Activated CD4-positive, alpha-beta T cell treated with anti-CD3 and anti-CD28 coated beads, Interleukin-2, Interleukin-6, amounts not matched to agents 100 ng/mL and 50 ng/mL, durations not matched to agents 16 hours and 8 hours (primary cell): Measurements from ENCODE around the gene BMP2K.
"Not testable (repeated sequence)": the region's sequence is repeated elsewhere in the genome, so short reads cannot be mapped to it uniquely, and the experiment has no call there.

Experiments
- DNase-seq: peaks from one replicate; pipeline ENCODE4 v3.0.0-alpha.2; 2020

Gene BMP2K

DNA sequence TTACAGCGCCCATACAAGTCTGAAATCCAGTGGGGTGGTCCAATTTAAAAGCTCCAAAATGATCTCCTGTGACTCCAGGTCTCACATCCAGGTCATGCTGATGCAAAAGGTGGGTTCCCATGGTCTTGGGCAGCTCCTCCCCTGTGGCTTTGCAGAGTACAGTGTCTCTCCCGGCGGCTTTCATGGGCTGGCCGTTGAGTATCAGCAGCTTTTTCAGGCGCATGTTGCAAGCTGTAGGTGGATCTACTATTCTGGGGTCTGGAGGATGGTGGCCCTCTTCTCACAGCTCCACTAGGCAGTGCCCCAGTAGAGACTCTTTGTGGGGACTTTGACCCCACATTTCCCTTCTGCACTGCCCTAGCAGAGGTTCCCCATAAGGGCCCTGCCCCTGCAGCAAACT, 92.6 kb downstream of the BMP2K start:
- not testable (repeated sequence) for DNase-seq

- no peak for DNase-seq
Observed at GRCh38 chr4:78870056-78870455, 93.9 kb downstream of the BMP2K start.

DNA sequence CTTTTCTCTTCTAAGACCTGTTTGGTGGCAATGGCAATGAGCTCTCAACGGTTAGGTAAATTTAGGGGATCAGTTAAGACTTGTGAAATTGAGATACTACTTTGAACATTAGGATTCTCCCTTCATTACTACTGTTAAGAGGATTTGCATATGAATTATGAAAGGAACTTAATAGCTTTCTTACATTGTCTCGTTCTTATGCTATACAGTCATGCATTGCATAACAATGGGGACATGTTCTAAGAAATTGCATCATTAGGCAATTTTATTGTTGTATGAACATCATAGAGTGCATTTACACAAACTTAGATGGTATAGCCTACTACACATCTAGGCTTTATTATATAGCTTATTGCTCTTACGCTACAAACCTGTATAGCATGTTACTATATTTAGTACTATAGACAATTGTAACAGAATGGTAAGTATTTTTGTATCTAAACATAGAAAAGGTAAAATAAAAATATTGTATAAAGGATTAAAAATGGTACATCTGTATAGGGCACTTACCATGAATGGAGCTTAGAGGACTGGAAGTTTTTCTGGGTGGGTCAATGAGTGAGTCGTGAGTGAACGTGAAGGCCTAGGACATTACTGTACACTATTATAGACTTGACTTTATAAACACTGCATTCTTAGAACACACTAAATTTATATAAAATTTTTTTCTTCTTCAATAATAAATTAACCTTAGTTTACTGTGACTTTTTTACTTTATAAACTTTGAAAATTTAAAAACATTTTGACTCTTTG, 100.6 kb downstream of the BMP2K start:
- DNase-seq, result no peak

DNA sequence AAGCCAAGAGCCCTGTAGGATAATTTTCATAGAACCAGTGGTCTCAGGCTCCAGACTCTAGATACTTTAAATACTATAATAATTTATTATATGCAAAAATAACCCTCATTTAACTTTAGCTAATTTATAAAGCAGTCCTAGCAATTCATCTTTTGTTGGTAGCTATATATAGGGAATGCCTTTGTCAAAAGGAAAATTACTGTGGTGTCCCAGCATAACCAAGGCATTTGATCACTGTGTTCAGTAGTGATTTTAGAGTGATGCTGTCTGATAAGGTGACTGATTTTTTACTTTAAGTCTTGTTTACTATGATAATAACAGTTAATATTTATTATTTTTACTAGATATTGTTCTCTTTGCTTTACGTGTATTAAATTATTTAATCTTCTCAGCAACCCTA, 101.9 kb downstream of the BMP2K start:
- DNase-seq, result no peak

DNA sequence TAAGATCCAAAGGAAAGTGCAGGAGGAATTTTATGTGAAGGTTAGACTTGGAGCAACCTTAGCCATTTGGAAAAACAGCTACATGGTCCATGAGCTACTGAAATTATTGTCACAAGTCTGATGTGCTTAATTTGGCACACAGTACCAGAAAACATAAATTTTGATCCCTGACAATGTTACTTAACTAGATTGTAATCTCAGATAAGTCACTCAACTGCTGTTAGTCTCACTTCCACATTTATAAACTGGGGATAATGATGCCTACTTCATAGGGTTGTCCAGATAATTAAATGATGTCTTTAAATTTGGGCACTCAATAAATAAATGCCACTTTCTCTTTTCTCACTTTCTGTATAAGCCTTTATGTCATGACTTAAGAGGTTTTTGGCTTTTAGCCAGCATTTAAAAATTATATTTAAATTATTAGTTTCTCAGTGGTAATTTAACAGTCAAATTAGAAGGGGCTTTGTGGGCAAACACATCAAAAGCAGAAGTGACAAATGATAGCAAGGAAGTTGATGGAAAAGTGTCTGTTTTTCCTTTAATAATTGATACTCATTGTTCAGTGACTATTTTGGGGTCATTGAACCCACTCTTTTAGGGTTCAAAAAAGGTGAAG, 104.8 kb downstream of the BMP2K start:
- no peak for DNase-seq

DNA sequence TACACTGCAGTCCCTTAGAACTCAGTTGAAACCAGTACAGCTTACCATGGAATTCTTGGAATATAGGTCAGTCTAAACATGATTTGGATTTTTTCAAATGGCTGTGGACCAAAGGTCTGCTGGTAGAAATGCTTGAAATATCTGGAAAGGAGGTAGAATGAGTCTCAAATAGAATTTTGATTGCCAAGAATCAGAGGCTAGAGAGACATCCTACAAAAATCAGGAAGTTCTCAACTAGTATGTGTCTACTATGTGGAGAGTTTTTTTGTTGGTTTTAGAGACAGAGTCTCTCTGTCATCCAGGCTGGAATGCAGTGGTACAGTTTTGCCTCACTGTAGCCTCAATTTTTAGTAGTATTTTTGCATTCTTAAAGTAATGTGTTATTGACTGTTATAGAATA, 109.4 kb downstream of the BMP2K start:
- DNase-seq, result no peak

- DNase-seq, result no peak
Observed at GRCh38 chr4:78889955-78890354, 113.8 kb downstream of the BMP2K start.

GRCh38 chr4:78899302-78899701, 123.2 kb downstream of the BMP2K start:
- no peak for DNase-seq

DNA sequence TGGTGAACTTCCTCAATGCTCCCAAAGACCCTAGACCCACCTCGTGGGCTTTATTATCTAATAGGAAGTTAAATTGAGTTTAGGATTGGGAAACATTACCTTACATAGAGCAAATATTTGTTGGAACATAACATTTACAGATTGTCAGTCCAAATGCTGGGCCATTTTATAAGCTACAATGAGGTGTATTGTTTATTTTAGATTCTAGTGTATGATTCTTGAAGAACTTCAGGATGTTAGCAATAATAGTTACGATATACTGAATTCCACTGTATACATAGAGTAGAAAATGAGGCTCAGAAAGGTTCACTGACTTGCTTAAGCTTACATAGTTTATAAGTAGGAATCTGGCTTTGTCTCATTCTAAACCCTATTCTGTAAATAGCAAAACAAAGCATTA, 125.7 kb downstream of the BMP2K start:
- DNase-seq, result no peak

GRCh38 chr4:78902298-78902697, 126.1 kb downstream of the BMP2K start:
- no peak for DNase-seq

- no peak for DNase-seq
Observed at GRCh38 chr4:78904143-78904542, 128.0 kb downstream of the BMP2K start.

GRCh38 chr4:78907638-78908037, 131.5 kb downstream of the BMP2K start:
- DNase-seq, result no peak

DNA sequence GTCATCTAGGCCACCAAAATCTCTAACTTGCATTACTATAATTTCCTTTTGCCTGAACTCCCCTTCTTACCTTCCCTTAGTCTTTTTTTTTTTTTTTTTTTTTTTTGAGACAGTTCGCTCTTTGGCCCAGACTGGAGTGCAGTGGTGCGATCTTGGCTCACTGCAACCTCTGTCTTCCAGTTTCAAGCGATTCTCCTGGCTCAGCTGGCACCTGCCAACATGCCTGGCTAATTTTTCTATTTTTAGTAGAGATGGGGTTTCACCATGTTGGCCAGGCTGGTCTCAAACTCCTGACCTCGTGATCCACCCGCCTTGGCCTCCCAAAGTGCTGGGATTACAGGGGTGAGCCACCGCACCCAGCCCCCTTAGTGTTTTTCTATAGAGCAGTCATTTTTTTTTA, 132.8 kb downstream of the BMP2K start:
- not testable (repeated sequence) for DNase-seq

GRCh38 chr4:78910612-78911011, 134.5 kb downstream of the BMP2K start:
- DNase-seq, result no peak

DNA sequence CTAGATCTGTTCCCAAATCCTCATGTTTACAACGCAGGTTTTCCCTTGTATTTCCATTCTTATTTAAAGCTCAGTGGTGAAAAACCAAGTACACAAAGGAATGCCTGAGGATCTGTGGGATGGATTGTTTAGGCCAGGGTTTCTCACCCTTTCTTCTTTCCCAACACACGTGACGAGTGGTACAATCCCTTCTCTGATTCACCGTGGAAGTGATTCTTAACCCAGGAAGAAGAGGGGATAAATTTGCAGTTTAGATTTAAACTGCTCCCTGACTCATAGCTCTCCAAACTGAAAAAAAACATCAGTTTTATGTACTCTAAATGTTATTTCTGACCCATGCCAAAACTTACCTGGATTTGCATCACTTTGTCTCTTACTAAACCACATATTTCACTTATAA, 146.1 kb downstream of the BMP2K start:
- DNase-seq, result no peak

- DNase-seq, result no peak
Observed at GRCh38 chr4:78923464-78924312, 147.5 kb downstream of the BMP2K start.

DNA sequence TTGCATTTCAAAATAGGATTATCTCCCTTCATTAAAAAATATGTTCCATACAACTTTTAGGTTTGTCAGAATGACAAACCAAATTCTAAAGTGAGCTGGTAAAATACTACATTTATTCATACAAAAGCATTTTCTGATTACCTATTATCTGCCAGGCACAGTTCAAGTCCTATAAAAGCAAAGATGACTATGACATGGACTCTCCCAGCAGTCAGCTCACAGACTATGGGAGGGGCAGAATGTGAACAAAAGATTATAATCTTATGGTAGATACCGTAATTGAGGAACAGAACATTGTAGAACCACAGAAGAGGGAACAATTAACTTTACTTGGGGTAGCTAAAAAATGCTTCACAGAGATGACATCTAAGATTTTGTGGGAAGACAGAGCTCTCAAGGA, 150.7 kb downstream of the BMP2K start:
- no peak for DNase-seq

DNA sequence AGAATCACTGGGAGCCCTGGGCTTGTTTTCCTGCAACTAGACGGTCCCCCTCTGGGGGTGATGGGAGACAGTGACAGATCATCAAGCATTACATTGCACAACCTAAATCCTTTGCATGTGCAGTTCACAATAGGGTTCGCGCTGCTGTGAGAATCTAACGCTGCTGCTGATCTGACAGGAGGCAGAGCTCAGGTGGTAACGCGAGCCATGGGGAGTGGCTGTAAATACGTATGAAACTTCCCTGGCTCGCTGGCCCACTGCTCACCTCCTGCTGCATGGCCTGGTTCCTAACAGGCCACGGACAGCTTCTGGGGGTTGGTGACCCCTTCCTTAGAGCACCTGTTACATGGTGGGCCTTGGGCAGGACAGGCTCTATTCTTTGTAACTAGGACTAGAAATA, 152.7 kb downstream of the BMP2K start:
- DNase-seq, result no peak

DNA sequence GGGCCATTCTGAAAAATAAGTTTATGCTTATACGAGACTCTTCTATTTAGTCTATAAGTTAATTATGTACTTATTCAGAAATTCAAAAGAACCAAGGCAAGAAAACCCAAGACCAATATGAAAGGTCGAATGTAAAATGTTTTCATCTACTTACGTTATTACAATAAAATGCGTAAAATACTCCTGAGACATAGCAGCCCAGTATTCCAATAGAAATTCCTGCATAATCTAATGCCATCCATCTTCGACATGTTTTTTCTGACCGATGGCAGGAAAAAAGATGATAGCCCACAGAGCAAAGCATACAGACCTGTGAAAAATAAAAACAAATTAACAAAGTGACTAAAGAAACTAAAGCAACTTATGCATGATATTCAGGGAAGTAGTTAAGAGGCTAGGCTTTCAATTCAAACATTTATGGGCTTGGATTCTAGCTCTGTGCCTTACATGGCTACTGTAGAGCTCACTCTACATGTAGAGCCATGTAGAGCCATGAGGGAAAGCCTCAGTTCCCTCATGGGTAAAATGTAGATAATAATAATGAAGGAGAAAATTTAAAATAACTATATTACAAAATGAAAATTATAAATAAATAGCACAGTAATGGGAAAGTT, 154.0 kb downstream of the BMP2K start:
- DNase-seq, result no peak

GRCh38 chr4:78936989-78937388, 160.8 kb downstream of the BMP2K start:
- no peak for DNase-seq

GRCh38 chr4:78937837-78938236, 161.7 kb downstream of the BMP2K start:
- DNase-seq, result no peak

DNA sequence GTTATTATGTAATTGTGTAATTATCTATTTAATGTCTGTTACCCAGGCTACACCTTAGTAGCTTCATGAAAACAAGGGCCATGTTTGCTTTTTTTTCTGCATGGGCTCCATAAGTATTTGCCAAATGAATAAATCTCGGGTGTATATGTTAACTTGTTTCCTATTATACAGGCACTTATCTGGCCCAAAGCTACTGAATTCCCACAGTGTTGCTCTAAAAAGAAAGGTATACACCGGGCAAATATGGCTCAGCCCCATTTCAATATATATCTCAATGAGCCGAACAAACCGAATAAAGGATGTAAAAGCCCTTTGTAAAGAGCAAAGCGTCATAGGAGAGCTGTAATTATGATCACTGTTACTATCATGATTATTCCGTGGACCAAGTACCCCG, 162.3 kb downstream of the BMP2K start:
- DNase-seq, result no peak

GRCh38 chr4:78938868-78939666, 162.9 kb downstream of the BMP2K start, which contains the start of gene PAQR3:
Gene PAQR3 (minus strand): TSS chr4:78939438. CDS start chr4:78939224, 214 bp downstream.
- peak; percentile 91 for DNase-seq
